Globus pallidus (tissue), 1 donor: ENCODE data around the gene GRK5.
"Not testable (repeated sequence)": the region's sequence is repeated elsewhere in the genome, so short reads cannot be mapped to it uniquely, and the experiment has no call there.

ENCODE experiments used
- DNase-seq: peaks from one replicate; pipeline ENCODE4 v3.0.0-alpha.2; 2015; ENCODE audit warnings: low spot score

The GRK5 gene

DNA sequence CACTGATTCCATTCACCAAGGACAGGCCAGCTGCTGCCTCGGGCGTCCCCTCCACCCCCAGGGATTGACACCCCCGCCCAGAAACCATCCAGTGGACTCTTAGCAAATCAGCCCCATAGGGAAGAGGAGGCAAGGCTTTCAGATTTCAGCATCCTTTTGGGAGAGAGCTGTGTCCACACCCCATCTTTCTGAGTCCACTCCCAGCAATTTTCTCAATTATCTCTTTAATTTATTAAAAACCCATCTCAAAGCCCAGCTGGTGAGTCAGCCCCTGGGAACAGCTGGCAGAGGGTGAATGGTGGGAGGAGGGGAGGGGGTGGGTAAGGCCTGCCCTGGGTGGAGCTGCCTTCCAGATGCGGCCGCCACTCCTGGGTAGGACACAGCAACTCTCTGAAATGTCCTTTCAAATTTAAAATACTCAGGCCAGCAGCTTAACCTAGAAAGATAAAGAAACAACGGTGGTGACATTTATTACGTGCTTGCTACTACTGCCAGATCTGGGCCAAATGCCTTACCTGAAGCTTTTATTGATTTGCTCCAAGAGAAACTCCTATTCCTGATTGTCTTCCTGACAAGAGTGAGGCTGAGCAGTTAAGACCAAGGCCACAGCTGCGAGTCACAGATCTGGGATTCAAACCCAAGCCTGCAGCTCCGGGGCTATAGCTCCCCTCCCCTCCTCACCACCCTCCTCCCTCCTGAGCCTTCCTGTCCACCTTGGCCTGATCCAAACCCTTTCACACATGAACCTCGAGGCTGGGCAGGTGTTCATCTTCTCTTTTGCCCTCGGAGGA lies 214.7 kb downstream of the GRK5 start:
- no peak for DNase-seq

DNA sequence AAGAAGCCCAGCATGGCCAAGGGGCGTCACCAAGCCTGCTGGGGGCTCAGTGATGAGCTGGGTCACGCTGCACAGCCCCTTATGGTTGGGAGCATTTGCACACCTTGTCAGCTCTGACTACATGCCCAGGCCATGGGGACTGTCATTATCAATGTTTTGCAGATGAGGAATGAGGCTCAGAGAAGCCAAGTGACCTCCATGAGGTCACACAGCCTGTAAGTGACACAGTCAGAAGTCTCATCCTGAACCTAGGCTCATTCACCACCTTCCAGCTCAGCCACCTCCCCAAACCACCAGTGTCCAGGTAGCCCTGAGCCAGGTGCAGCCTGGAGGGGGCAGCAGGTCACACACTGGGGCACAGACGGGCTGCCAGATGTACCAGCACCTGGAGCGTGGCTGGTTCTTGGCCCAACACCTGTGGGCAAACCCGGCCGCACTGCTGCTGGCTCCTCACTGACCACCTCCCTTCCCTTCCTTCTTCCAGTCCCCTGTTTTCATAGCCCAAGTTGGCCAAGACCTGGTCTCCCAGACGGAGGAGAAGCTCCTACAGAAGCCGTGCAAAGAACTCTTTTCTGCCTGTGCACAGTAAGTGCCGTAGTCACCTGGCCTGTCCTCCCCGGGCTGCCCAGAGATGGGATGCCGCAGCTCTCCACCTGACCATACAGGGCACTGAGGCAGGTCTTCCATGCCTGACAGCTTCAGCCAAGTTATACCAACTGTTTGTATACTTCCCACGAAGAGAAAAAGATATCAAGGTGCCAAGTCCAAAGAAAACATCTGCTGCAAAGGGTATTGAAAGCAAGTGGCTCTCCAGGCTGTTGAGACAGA lies 215.5 kb downstream of the GRK5 start:
- DNase-seq = no peak

GRCh38 chr10:119423510-119424257 lies 216.3 kb downstream of the GRK5 start:
- DNase-seq = no peak

DNA sequence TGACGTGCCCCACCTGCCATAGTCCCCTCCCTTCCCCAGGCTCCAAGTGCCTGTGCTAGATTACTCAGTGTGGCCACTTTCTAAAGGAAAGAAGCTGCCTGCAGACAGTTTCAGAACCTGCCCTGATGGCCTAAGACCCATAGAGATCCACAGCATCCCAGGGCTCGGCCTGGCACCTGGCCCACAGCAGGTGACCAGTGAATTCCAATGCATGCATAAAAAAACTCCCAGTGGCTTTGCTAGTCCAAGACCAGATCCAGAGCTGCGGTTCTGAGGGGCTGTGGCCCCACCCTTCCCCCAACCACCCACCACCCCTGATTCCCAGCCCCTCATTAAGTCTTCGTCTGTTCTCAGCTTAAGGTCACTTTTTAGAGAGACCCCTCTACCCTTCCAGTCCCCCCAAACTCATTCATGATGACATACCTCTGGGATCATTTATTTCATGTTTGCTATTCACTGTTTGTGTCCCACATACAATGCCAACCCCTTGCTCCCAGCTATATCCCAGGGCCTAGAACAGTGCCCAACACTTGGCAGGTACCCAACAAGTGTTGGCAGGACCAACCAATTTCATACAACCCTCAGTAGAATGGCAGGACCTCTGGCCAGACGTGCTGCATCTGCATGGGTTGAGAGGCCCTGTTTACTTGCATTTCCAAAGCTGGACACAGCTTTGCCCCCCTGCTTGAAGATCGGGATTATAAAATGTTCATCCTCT lies 217.0 kb downstream of the GRK5 start:
- DNase-seq = no peak

DNA sequence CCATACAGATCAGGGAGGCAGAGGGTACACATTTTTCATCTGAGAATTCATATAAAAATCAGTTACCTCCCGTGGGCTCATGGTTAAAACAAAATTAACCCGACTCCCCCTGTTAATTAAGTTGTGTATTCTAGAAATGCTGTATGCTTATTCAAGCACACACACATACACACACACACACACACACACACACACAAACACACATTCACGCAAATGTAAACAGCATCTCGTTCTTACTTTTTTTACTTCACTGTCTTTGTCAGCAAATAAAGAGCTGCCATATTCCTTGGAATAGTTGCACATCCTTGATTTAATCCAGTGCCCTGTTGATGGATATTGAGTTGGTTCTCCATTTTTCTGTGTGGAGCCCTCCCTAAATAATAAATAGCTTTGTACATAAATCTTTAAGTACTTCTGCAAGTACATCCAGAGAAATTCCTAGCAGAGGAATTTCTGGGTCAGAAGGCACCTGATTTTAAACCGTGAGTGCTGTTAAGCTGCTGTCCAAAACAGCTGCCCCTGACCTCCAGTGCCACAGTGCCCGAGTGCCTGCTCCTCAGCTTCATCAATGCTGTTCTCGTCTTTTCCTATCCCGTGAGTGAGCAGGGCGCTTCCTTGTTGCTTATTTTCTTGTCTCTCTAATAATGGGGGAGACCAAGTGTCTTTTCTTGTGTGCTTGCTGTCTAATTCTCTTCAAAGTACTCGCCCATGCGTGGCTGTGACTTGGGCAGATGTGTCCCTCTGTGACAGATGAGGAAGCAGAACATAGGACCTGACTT lies 217.9 kb downstream of the GRK5 start:
- DNase-seq = no peak

DNA sequence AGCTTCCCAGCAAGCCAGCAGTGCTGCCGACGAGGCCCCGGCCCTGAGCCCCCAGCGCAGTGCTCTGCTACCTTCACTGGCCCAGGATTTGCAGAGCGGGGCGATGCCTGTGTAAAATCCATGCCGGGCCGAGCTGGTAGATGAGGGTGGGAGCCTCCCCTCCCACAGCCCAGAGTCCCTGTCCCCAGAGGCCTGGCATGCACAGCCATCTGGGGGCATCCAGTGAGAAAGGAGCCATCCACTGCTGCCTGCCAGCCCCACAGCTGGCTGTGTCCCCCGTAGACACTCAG lies 218.5 kb downstream of the GRK5 start:
- DNase-seq = no peak

DNA sequence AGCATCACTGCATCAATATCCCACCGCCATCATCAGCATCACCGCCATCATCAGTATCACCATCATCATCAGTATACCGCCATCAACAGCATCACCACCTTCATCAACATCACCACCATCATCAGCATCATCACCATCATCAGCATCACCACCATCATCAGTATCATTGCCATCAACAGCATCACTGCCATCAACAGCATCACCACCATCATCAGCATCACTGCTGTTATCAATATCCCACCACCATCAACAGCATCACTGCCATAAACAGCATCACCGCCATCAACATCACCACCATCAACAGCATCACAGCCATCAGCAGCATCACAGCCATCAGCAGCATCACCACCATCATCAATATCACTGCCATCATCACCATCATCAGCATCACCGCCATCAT lies 219.3 kb downstream of the GRK5 start:
- no peak for DNase-seq

- DNase-seq = no peak
Measured at GRCh38 chr10:119427263-119427864, 220.0 kb downstream of the GRK5 start.

- DNase-seq = no peak
Measured at GRCh38 chr10:119428789-119429188, 221.4 kb downstream of the GRK5 start.

- DNase-seq = no peak
Measured at GRCh38 chr10:119429771-119430170, 222.4 kb downstream of the GRK5 start.

DNA sequence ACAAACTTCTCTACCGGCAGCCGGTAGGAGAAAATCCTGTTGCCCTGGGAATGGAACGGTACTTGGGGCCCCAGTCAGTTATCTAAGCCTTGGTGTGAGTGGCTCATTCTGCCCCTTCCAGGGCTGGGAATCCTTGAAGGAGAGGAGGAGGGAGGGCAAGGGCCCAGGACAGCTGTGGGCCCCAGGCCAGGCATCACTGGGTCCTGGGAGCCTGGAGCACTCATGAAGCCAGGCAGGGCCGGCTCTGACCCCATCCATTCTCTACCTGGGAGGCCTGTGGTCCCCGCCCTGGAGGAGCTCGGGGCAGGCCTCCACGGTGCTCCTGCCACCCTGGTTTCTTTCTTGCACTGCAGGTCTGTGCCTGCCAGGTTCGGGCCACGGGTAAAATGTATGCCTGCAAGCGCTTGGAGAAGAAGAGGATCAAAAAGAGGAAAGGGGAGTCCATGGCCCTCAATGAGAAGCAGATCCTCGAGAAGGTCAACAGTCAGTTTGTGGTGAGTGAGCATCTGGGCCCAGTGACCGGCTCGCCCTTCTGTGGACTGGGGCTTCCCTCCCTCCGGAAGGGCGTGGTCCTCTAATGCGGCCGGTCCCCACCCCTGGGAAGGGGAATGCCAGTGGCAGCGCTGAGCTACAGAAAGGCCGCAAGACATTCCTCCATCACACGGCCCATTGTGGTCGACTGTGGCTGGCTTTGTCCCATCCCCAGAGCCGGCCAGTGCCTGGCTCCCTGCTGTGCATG lies 223.8 kb downstream of the GRK5 start:
- DNase-seq = no peak

DNA sequence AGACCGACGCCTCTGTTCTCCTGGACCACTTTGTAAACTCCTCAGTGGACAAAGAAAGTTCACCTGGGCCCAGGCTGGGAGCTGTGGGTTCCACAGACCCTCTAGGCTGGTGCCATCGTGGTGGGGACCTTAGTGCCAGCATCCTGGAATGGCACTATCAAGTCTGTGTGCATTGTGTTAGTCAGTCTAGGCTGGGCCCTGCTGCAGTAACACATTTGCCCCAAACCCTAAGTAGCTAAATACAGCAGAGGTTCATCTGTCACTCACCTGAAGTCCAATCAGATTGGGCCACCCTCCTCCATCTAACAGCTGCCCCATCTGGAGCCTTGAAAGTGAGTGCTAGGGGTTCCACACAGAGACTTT lies 224.4 kb downstream of the GRK5 start:
- DNase-seq = no peak

GRCh38 chr10:119434942-119435341 lies 227.6 kb downstream of the GRK5 start:
- DNase-seq = not testable (repeated sequence)

- DNase-seq = no peak
Measured at GRCh38 chr10:119438717-119439116, 231.3 kb downstream of the GRK5 start.

GRCh38 chr10:119439922-119440321 lies 232.6 kb downstream of the GRK5 start:
- no peak for DNase-seq

DNA sequence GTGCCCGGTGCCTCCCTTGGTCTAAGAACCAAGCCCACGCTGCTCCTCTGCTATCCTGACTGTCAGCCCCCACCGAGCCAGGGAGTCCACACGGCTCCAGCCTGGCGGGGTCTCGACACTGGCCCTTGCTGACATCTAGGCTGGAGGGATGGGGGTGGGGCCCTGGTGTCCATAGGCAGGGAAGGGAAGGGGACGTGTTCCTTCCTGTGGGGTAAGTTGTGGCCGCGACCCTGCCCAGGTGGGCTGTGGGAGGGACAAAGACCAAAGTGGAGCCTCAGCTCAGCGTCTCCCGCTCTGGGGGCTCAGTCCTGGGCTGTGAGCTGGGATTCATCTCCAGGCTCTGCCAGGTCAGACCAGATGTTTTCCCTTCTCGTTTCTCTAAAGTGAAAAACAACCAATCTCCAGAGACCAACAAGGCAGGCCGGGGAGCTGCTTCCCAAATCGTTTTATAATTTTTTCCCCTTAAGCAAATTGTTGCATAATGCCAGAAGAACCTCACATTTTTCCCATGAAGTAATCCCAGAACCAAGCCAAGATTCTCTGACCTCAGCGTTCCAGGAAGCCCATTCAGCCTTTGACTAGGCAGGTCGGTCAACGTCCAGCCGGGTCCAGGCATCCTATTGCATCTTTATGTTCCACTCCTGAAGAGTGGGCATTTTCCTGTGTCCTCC lies 233.9 kb downstream of the GRK5 start:
- no peak for DNase-seq

GRCh38 chr10:119441921-119442757 lies 234.8 kb downstream of the GRK5 start:
- no peak for DNase-seq

DNA sequence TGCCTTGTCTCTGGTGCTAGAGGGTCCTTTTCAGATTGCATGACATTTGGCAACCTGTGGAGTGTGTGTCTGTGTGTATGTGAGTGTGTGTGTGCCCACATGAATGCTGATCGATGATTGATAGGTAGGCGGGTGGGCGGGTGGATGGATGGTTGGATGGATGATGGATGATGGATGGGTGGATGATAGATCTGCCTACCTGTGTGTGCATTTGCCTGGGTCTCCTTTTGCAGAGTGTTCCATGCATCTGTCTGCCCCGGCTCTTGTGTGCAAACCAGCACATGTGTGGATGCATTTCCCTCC lies 235.3 kb downstream of the GRK5 start:
- DNase-seq = no peak

DNA sequence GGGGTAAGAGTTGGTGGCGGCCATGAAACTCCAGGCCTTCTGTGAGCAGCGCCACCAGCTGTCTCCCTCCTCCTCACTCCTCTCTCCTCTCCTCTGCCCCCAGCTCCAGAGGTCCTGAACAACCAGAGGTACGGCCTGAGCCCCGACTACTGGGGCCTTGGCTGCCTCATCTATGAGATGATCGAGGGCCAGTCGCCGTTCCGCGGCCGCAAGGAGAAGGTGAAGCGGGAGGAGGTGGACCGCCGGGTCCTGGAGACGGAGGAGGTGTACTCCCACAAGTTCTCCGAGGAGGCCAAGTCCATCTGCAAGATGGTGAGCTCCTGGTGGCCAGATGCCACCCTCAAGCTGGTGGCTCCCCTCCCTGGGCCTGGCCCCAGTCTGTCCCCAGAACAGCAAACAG lies 236.1 kb downstream of the GRK5 start:
- no peak for DNase-seq
